Muscle layer of duodenum (tissue), 2 donors: ENCODE results near the gene HNRNPL.
A peak's percentile ranks its signal among the peaks of the same experiment; 100 is the strongest.
"Not testable (repeated sequence)": the region's sequence is repeated elsewhere in the genome, so short reads cannot be mapped to it uniquely, and the experiment has no call there.

Experiments used
- H3K27ac ChIP-seq: one replicate; pipeline ENCODE4 v1.7.0; 2013; ENCODE audit warnings: mild to moderate bottlenecking, low read length
- H3K27me3 ChIP-seq: one replicate; pipeline ENCODE4 v1.7.0; 2013; ENCODE audit warnings: low read depth, mild to moderate bottlenecking, control low read depth, low read length
- H3K36me3 ChIP-seq, 2 donors: one replicate each; pipeline ENCODE4 v1.7.0; 2013; ENCODE audit warnings: low read length in 2 of 2, control low read depth in 1 of 2, mild to moderate bottlenecking in 1 of 2; ENCODE audit not compliant: insufficient read depth in 2 of 2, control insufficient read depth in 1 of 2
- H3K4me1 ChIP-seq, 2 donors: one replicate each; pipeline ENCODE4 v1.7.0; 2013; ENCODE audit warnings: low read length in 2 of 2, mild to moderate bottlenecking in 2 of 2, control low read depth in 1 of 2, moderate library complexity in 1 of 2; ENCODE audit not compliant: insufficient read depth in 2 of 2, control insufficient read depth in 1 of 2
- H3K4me3 ChIP-seq, 2 donors: one replicate each; pipeline ENCODE4 v1.7.0; 2013; ENCODE audit warnings: low read length in 2 of 2, low read depth in 1 of 2, mild to moderate bottlenecking in 1 of 2
- H3K9me3 ChIP-seq, 2 donors: one replicate each; pipeline ENCODE4 v1.7.0; 2013; ENCODE audit warnings: low read length in 2 of 2, control low read depth in 1 of 2, mild to moderate bottlenecking in 1 of 2; ENCODE audit not compliant: control insufficient read depth in 1 of 2
- donor health status: healthy.

HNRNPL gene

DNA sequence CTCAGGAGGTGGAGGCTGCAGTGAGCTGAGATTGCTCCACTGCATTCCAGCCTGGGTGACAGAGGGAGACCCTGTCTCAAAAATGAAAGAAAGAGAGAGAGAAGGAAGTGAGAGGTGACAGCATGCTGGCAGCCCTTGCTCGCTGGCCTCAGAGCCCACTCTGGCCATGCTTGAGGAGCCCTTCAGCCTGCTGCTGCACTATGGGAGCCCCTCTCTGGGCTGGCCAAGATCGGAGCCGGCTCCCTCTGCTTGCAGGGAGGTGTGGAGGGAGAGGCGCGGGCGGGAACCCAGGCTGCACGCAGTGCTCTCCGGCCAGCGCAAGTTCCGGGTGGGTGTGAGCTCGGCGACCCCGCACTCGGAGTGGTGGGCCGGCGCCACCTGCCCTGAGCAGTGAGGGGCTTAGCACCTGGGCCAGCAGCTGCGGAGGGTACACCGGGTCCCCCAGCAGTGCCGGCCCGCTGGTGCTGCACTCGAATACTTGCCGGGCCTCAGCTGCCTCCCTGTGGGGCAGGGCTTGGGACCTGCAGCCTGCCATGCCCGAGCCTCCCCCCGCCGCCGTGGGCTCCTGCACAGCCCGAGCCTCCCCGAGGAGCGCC is 28.5 kb downstream of the HNRNPL start:
- H3K4me3 ChIP-seq, H3K27ac ChIP-seq, H3K4me1 ChIP-seq, H3K9me3 ChIP-seq, H3K27me3 ChIP-seq: not testable (repeated sequence)
- peaks cover 12 to 43% of the 10 kb centered on the region in 2 donors for H3K36me3 ChIP-seq

DNA sequence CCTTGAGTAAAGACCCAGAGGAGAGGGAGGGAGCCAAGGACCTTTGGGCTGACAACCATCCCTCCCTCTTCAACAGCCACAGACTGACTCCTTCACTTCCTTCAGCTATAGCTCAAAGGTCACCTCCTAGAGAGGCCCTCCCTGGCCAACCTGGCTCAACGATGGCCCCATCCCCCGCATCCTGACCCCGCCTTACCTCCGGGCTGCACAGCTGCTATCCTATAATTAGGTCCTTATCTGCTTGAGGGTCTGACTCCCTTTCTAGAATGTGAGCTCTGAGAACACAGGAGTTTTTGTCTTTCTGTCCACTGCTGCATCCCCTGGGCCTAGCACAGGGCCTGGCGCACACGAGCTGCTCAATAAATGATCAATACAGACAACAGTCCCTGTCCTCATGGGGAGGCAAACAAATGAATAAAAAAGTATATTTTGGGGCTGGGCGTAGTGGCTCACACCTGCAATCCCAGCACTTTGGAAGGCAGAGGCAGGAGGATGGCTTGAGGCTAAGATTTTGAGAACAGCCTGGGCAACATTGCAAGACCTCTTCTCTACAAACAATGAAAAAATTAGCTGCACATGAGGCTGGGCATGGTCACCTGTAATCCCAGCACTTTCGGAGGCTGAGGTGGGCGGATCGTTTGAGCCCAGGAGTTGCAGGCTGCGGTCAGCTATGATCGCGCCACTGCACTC is 30.4 kb downstream of the HNRNPL start:
- H3K27ac ChIP-seq = no peak overlapping the region
- H3K4me1 ChIP-seq = no peaks in the 10 kb centered on the region
- H3K36me3 ChIP-seq = peaks cover 12 to 58% of the 10 kb centered on the region in 2 donors
- H3K27me3 ChIP-seq = no peaks in the 10 kb centered on the region
- H3K9me3 ChIP-seq = no peaks in the 10 kb centered on the region
- no peak overlapping the region for H3K4me3 ChIP-seq

DNA sequence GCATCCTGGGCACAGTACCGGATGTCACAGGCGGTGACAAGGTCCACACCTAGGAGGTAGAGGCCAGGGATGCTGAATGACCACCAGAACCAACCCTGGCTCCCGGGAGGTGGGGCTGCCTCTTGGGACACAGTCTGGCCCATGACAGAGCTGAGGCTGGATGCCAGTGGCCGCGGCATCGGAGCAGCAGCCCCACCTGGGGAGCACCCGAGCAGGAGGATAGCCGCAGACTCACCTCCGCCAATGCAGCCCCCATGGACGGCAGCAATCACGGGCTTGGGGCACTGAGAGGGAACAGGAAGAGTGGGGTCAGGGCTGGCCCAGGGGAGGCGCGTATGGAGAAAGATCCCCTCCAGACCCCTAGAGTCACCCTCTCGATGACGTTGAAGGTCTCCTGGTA is 32.7 kb downstream of the HNRNPL start:
- no peaks in the 10 kb centered on the region for H3K4me1 ChIP-seq
- H3K27me3 ChIP-seq = no peaks in the 10 kb centered on the region
- H3K4me3 ChIP-seq = no peak overlapping the region
- H3K9me3 ChIP-seq = no peaks in the 10 kb centered on the region
- peaks cover 12 to 51% of the 10 kb centered on the region in 2 donors for H3K36me3 ChIP-seq
- no peak overlapping the region for H3K27ac ChIP-seq

DNA sequence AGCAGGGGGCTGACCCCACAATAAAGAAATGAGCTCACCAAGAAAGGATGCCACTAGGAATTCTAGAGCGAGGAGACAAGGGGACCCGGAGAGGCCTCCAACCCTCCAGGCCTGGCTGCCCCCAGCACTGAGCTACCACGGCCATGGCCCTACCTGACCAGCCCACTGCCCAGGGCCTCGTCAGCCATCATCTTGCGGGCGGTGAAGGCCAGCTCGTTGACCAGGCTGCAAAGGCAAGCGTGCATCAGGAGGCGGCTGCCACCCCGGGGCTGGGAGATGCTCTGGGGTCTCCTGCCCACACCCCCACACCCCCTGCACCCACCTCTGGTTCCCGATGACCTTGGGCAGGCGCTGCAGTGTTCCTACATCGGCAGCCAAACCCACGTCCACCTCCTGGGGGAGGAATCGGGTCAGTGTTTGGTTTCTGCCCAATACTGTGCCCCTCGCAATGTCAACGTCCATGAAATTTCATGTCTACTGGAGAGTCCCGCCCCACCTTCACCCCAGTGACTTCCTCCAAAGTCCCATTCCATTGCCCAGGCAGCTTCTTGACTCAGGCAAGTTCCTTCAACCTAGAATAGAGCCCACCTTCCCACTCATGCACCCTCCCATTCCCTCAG is 33.5 kb downstream of the HNRNPL start:
- no peak overlapping the region for H3K4me3 ChIP-seq
- H3K9me3 ChIP-seq = no peaks in the 10 kb centered on the region
- H3K36me3 ChIP-seq = peaks cover 12 to 44% of the 10 kb centered on the region in 2 donors
- H3K4me1 ChIP-seq = no peaks in the 10 kb centered on the region
- no peak overlapping the region for H3K27ac ChIP-seq
- H3K27me3 ChIP-seq = no peaks in the 10 kb centered on the region

DNA sequence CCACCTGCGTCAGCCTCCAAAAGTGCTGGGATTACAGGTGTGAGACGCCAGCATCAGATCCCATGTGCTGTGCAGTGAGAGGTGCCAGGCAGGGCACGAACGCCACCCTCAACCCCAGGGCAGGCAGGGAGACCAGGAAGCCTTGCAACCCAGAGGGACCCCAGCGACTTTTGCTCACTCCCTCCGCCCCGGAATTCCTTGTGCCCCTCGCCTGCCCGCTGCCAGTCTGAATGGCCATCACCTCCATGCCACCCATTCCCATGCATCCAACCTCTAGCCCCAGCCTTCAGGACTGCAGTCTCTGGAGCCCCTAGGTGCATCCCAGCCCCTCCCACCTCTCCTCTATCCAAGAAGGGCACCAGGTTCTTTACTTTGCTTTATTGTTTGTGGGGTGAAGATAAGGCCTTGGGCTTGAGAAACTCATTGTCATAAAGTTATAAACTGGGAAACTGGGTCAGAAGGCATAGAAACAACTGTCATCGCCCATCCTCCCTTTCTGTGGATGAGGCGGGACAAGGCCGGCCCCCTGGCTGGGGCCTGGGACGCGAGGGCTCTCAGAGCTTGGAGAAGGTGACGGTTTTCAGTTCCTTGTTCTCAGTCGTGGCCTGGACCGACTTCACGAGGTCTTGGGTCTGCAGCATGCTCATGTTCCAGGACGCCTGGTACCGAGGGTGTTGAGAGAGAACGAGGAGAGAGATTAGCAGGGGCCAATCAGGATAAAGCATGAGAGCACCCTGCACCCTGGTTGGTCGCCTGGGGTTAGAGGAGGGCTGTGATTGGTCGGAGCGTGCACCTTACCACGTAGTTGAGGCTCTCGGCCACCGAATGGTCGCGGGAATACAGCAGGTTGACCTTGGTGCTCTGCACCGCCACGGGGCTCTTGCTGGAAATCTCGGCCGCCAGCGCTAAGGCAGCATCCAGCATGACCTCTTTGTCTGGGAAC is 34.5 kb downstream of the HNRNPL start:
- Histone ChIP-seq H3K27ac (no peak overlapping the region), H3K36me3 (peaks cover 12 to 38% of the 10 kb centered on the region in 2 donors)

DNA sequence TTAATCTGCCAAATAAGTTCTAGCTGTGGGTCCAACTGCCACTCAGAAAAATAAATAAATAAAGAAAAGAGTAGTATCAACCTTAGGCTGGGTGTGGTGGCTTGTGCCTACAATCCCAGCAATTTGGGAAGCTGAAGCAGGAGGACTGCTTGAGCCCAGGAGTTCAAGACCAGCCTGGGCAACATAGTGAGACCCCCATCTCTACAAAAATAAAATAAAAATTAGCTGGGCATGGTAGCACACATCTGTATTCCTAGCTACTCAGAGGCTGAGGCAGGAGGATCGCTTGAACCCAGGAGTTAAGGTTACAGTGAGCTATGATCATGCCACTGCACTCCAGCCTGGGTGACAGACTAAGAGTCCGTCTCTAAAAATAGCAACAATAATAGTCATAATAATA is 35.9 kb downstream of the HNRNPL start:
- H3K27ac ChIP-seq = peak overlapping the region; percentile 31
- not testable (repeated sequence) for H3K4me3 ChIP-seq, H3K27me3 ChIP-seq, H3K9me3 ChIP-seq, H3K4me1 ChIP-seq
- H3K36me3 ChIP-seq = peaks cover 12 to 33% of the 10 kb centered on the region in 2 donors

More for the DNA sequence above, 34.5 kb downstream of the HNRNPL start:
- Histone ChIP-seq H3K4me1 (no peaks in the 10 kb centered on the region), H3K9me3 (no peaks in the 10 kb centered on the region), H3K4me3 (no peak overlapping the region), H3K27me3 (no peaks in the 10 kb centered on the region)

DNA sequence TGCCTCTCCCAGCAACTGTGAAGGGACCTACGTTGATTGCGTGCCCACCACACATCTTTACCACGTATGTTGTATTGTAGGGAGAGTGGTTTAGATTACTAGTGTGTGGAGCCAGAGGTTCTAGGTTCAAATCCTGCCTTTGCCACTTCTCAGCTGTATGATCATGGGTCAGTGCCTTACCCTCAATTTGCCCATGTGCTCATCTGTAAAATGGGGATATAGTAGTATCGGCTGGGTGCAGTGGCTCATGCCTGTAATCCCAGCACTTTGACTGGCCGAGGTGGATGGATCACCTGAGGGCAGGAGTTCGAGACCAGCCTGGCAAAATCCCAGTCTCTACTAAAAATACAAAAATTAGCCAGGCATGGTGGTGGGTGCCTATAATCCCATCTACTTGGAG is 36.5 kb downstream of the HNRNPL start:
- Histone ChIP-seq H3K36me3 (peaks cover 12 to 33% of the 10 kb centered on the region in 2 donors), H3K4me1 (no peaks in the 10 kb centered on the region), H3K4me3 (peak overlapping the region in 1 of 2 donors; percentile 28), H3K27ac (peak overlapping the region; percentile 45), H3K9me3 (no peaks in the 10 kb centered on the region), H3K27me3 (no peaks in the 10 kb centered on the region)

DNA sequence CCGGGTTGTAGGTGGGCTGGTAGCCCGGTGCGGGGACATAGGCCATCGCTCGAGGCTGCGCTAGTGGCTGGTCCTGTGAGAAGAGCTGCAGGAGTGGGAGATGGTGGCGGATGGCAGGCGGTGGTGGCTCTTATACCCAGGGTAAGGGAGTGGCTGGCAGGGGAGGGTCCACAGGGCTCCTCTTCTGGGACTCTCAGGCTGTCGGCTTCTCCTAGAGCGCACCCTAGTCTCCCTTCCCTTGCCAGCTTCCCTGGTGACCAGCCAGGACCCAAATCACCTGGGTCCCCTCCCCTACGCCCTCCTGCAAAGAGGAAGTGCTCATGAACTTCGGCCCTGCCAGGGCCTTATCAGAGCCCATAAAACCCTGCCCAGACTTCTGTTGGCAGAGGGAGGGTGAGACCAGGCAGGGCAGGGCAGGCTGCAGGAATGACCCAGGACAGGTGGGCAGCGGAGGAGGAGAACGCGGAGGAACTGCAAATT is 36.9 kb downstream of the HNRNPL start, which contains the start of gene LGALS4:
TSS of gene LGALS4 (minus strand) at position 105 of the 480 bp plus-strand sequence. CDS start at position 46, 59 bp downstream.
- Histone ChIP-seq H3K27me3 (no peaks in the 10 kb centered on the region), H3K4me3 (peak within 1 kb of the TSS in 1 of 2 donors; percentile 56), H3K9me3 (no peaks in the 10 kb centered on the region), H3K36me3 (peaks cover 12 to 30% of the 10 kb centered on the region in 2 donors), H3K4me1 (no peaks in the 10 kb centered on the region), H3K27ac (peak within 1 kb of the TSS; percentile 85)

DNA sequence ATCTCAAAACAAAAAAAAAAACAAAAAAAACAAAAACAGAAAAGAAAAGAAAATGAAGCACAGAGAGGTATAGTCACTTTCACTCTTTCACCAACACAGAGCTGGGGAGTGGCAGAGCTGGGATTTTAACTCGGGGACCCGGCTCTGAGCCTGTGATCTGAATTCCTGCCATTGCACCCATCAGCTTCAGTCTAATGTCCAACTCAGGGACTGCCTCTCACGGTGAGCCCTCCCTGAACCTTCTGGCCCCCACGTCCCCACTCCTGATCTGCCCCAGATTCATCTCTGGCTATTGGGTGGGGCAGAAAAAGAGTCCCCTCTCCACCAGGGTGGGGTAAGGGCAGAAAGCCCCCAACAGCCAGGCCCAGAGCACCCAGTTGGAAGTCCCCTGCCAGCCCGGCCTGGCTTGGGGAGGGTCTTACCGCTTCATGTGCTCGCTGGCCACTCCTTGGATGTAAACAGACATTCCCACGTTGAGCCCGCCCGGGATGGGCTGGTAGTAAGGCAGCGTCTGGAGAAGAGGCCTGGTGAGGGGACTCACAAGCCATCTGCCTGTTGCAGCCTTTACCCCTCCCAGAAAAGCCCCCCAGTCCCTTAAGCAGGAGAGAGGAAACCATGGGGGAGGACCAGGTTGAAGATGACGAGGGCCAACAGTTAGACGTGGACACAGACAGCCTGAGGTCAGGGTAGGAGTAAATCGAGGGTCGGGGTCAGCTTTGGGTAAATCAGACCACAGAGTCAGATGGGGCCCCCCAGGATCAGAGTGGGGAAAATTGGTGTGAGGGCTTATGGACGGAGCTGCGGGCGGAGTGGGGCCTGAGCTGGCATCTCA is 37.6 kb downstream of the HNRNPL start:
- Histone ChIP-seq H3K36me3 (peaks cover 7 to 23% of the 10 kb centered on the region in 2 donors), H3K27ac (peak overlapping the region; percentile 85), H3K4me1 (no peaks in the 10 kb centered on the region), H3K9me3 (no peaks in the 10 kb centered on the region), H3K27me3 (no peaks in the 10 kb centered on the region), H3K4me3 (peak overlapping the region in 1 of 2 donors; percentile 56)

DNA sequence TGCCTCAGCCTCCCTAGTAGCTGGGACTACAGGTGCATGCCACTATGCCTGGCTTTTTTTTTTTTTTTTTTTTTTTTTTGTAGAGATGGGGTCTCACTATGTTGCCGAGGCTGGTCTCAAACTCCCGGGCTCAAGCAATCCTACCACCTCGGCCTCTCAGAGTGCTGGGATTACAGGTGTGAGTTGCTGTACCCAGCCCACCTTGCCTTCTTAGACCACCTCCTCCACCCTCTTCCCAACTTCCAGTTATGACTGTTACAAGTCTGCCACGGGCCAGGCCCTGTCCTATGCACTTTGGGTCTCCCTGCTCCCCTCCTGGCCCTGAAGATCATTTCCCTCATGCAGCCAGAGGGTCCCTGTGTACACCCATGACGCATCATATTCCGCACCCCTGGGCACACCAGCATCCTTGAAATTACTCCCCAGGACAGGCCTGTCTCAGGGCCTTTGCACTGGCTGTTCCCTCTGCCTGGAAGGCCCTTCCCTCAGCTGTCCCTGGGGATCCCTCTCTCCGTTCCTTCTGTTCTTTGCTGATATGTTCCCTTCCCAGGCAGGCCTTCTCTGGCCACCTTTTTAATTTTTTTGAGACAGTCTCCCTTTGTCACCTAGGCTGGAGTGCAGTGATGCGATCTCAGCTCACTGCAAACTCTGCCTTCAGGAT is 40.1 kb downstream of the HNRNPL start:
- no peaks in the 10 kb centered on the region for H3K4me1 ChIP-seq
- H3K4me3 ChIP-seq = no peak overlapping the region
- H3K27me3 ChIP-seq = no peaks in the 10 kb centered on the region
- H3K9me3 ChIP-seq = no peaks in the 10 kb centered on the region
- H3K27ac ChIP-seq = no peak overlapping the region
- H3K36me3 ChIP-seq = no peaks in the 10 kb centered on the region
